Endothelial cell of umbilical vein (primary cell): ENCODE data around the gene KLK13. TPM values are rescaled to one million over a fixed set of nuclear protein-coding genes. Genes with fewer than 3 reads are reported as not detected.

ENCODE experiments used
- BruUV-seq: library from RNA; stranded (reverse); fragments of 400-500 nt; replicated peaks from 2 replicates; lab custom pipeline; 2021; lab: Mats Ljungman, UMichigan
- CTCF ChIA-PET: fragments of 300-600, 350-600 bp; sonication (Branson Sonifier 250); formaldehyde crosslinking; loops from one replicate; lab custom pipeline; 2021; ENCODE audit warnings: antibody characterized with exemption, inconsistent platforms; lab: Charles Lee
- POLR2A ChIA-PET: fragments of 300-600, 350-600 bp; sonication (Branson Sonifier 250); formaldehyde crosslinking; loops from one replicate; lab custom pipeline; 2021; ENCODE audit warnings: antibody characterized with exemption, inconsistent platforms; lab: Charles Lee
- DNase-seq: peaks from one replicate; pipeline ENCODE4 v3.0.0-alpha.2; 2011; ENCODE audit warnings: low read depth, low spot score
- FAIRE-seq: peaks from 2 replicates; lab custom pipeline; 2011; peaks lifted over from hg19 to GRCh38; lab: Jason Lieb, UNC
- H2AFZ ChIP-seq: 2 replicates; pipeline ENCODE4 v1.6.0; 2012; ENCODE audit warnings: low read depth, low read length, control low read depth, inconsistent platforms
- H3K27ac ChIP-seq: 2 replicates; pipeline ENCODE4 v1.5.1; 2011; ENCODE audit warnings: low read depth, mild to moderate bottlenecking, control low read depth, low read length, moderate library complexity; ENCODE audit not compliant: insufficient read depth
- H3K27me3 ChIP-seq, 2 experiments: 2 replicates each; pipeline versions ENCODE4 v1.6.0 to v1.6.1; 2011; ENCODE audit warnings: low read length in 2 of 2, mixed read lengths in 1 of 2; ENCODE audit not compliant: control insufficient read depth in 2 of 2, insufficient read depth in 2 of 2
- H3K36me3 ChIP-seq, 2 experiments: 2 replicates in 1 of 2; 3 replicates in 1 of 2; pipeline ENCODE4 v1.5.1; 2011; ENCODE audit warnings: low read length in 2 of 2, mild to moderate bottlenecking in 1 of 2, moderate library complexity in 1 of 2; ENCODE audit not compliant: control insufficient read depth in 2 of 2, insufficient read depth in 2 of 2; ENCODE audit errors: extremely low read depth in 1 of 2
- H3K4me1 ChIP-seq: 3 replicates; pipeline ENCODE4 v1.5.1; 2011; ENCODE audit warnings: mild to moderate bottlenecking, low read length; ENCODE audit not compliant: control insufficient read depth, insufficient read depth; ENCODE audit errors: extremely low read depth
- H3K4me2 ChIP-seq: 2 replicates; pipeline ENCODE4 v1.6.1; 2011; ENCODE audit warnings: low read length, control low read depth, mixed read lengths; ENCODE audit not compliant: insufficient read depth
- H3K4me3 ChIP-seq, 3 experiments: fragments of 200-600 bp in 1 of 3; sonication (generic), shearing (Covaris generic) in 1 of 3; replicated peaks in 1 of 3; 2 replicates each; pipeline ENCODE4 v1.5.1; 2011 to 2016; ENCODE audit warnings: control low read depth in 3 of 3, low read length in 3 of 3, mild to moderate bottlenecking in 2 of 3, inconsistent platforms in 1 of 3, low read depth in 1 of 3, moderate library complexity in 1 of 3; ENCODE audit not compliant: insufficient read depth in 1 of 3
- H3K79me2 ChIP-seq: 2 replicates; pipeline ENCODE4 v1.6.0; 2012; ENCODE audit warnings: low read length, inconsistent platforms; ENCODE audit not compliant: control insufficient read depth, insufficient read depth
- H3K9ac ChIP-seq: replicated peaks from 2 replicates; pipeline ENCODE3; 2011; ENCODE audit warnings: low read length, control low read depth; ENCODE audit not compliant: insufficient read depth; ENCODE audit errors: extremely low read depth
- H3K9me1 ChIP-seq: replicated peaks from 3 replicates; pipeline ENCODE4 v1.6.0; 2011; ENCODE audit warnings: mild to moderate bottlenecking, low read length; ENCODE audit not compliant: control insufficient read depth, insufficient read depth; ENCODE audit errors: extremely low read depth
- H3K9me3 ChIP-seq: replicated peaks from 2 replicates; pipeline ENCODE4 v1.5.1; 2012; ENCODE audit warnings: low read length, inconsistent platforms; ENCODE audit not compliant: control insufficient read depth, insufficient read depth
- H4K20me1 ChIP-seq: replicated peaks from 2 replicates; pipeline ENCODE3; 2011; ENCODE audit warnings: mild to moderate bottlenecking, low read length; ENCODE audit not compliant: control insufficient read depth, insufficient read depth; ENCODE audit errors: extremely low read depth
- CTCF ChIP-seq, 2 donors: IDR thresholded peaks; 1 replicate in 1 of 2; 2 replicates in 1 of 2; pipeline ENCODE4 v1.5.1; 2011; ENCODE audit warnings: low read length in 2 of 2, mild to moderate bottlenecking in 2 of 2, moderate library complexity in 2 of 2, control low read depth in 1 of 2, inconsistent platforms in 1 of 2, low read depth in 1 of 2; ENCODE audit not compliant: insufficient read depth in 1 of 2; ENCODE audit errors: extremely low read depth in 1 of 2
- EZH2 ChIP-seq: IDR thresholded peaks from 2 replicates; pipeline ENCODE4 v1.6.1; 2012; ENCODE audit warnings: borderline replicate concordance, low read depth, mild to moderate bottlenecking, moderate library complexity, low read length, inconsistent platforms; ENCODE audit not compliant: severe bottlenecking
- FOS ChIP-seq: IDR thresholded peaks from 2 replicates; pipeline ENCODE4 v1.6.1; 2011; ENCODE audit warnings: mild to moderate bottlenecking, low read length, moderate library complexity, borderline replicate concordance; ENCODE audit not compliant: insufficient read depth
- GATA2 ChIP-seq: IDR thresholded peaks from 2 replicates; pipeline ENCODE4 v1.7.0; 2011; ENCODE audit warnings: low read depth, mild to moderate bottlenecking, moderate library complexity, mixed read lengths, low read length; ENCODE audit not compliant: insufficient read length, insufficient read depth
- JUN ChIP-seq: IDR thresholded peaks from 2 replicates; pipeline ENCODE4 v1.6.1; 2011; ENCODE audit warnings: borderline replicate concordance, low read depth; ENCODE audit not compliant: insufficient read length, insufficient read depth
- MAX ChIP-seq: IDR thresholded peaks from 2 replicates; pipeline ENCODE4 v1.6.1; 2011; ENCODE audit not compliant: insufficient read depth, insufficient read length
- MYC ChIP-seq: IDR thresholded peaks from one replicate; pipeline ENCODE4 v1.6.1; 2011; ENCODE audit warnings: mild to moderate bottlenecking, low read depth, low read length
- POLR2A ChIP-seq: IDR thresholded peaks from 2 replicates; pipeline ENCODE4 v1.6.1; 2012; ENCODE audit warnings: low read depth, mild to moderate bottlenecking, control low read depth, low read length
- POLR2AphosphoS5 ChIP-seq: IDR thresholded peaks from 2 replicates; pipeline ENCODE4 v1.6.1; 2012; ENCODE audit warnings: low read depth, mild to moderate bottlenecking, control low read depth, low read length, moderate library complexity; ENCODE audit not compliant: insufficient read depth
- dilution Hi-C: fragments of 300-500 bp; cut with MboI; formaldehyde crosslinking; loops from one replicate; pipeline ENCODE4 v1.15.0; 2019; ENCODE audit warnings: low sequenced_read_pairs; ENCODE audit not compliant: extremely low pct_ligation_motif_present
- intact Hi-C: fragments of 100-400 bp; cut with micrococcal nuclease; formaldehyde crosslinking; loops from one replicate; pipeline ENCODE4 v1.10.0; 2022
- polyA plus RNA-seq, 4 experiments: library from polyadenylated mRNA; depleted of rRNA in 3 of 4; stranded (reverse) in 3 of 4; unstranded in 1 of 4; fragments of >200 nt; gene quantifications; 2 replicates each; pipeline versions ENCODE4 v1.2.1 to v1.2.3, GENCODE V29; 2011 to 2012; ENCODE audit warnings: missing spikeins in 1 of 4
- total RNA-seq: library from RNA; stranded (reverse); gene quantifications from 2 replicates; pipeline ENCODE4 v1.2.3, GENCODE V29; 2021

KLK13 gene
- total and polyA plus RNA-seq, 2 donors (not counting 3 experiments of a cell fraction or from before 2014, with no cell fraction given) = not detected

- peaks cover 40% of the 10 kb centered on the region for H3K79me2 ChIP-seq
- H3K4me2 ChIP-seq = no peak overlapping the region
- TF ChIP-seq EZH2 (no peak), MYC (no peak), POLR2AphosphoS5 (no peak), POLR2A (no peak), JUN (no peak), CTCF (IDR thresholded peaks at IDR 0.05; ENCODE audit: extremely low read depth in 1 of 2, insufficient read depth in 1 of 2, low read depth in 1 of 2, low read length in 2 of 2) (no peak), GATA2 (no peak), MAX (no peak), FOS (no peak)
- no peaks in the 10 kb centered on the region for H3K9me1 ChIP-seq
- dilution Hi-C loops = no loop called here
- H3K27ac ChIP-seq = no peak overlapping the region
- H3K27me3 ChIP-seq = no peaks in the 10 kb centered on the region
- ChIA-PET POLR2A (no interaction called here), CTCF (interaction anchor here (1.1 to 2.6 kb wide), 3 partner anchors 11 to 179 kb away, joined by 4 to 7 read pairs (median 7); no protein-coding TSS in a partner anchor)
- intact Hi-C loops = no loop called here
- BruUV-seq = no TSS peak
- no peak overlapping the region for H2AFZ ChIP-seq
- H3K4me1 ChIP-seq = peaks cover 9% of the 10 kb centered on the region
- H3K9me3 ChIP-seq = no peaks in the 10 kb centered on the region
- H4K20me1 ChIP-seq = no peaks in the 10 kb centered on the region
- DNase-seq (no peak), FAIRE-seq (no peak)
- H3K36me3 ChIP-seq = peaks cover 2 to 5% of the 10 kb centered on the region in 2 experiments
- no peak overlapping the region for H3K9ac ChIP-seq
- no peak overlapping the region for H3K4me3 ChIP-seq
Measured at GRCh38 chr19:51100601-51101000, 35.7 kb upstream of the KLK13 start.
